Erythroblast (primary cell): ENCODE measurements around the gene TFAP2E.

ENCODE experiments used
- GATA1 ChIP-seq: IDR thresholded peaks from 2 replicates; pipeline ENCODE4 v1.6.1; 2011; ENCODE audit warnings: low read depth, mild to moderate bottlenecking, control low read depth, low read length, moderate library complexity
- POLR2A ChIP-seq: IDR thresholded peaks from 2 replicates; pipeline ENCODE4 v1.6.1; 2011; ENCODE audit warnings: mild to moderate bottlenecking, low read length

- TF ChIP-seq POLR2A (no peak), GATA1 (no peak)
These were observed 40.5 kb upstream of the TFAP2E start for GRCh38 chr1:35532497-35533223.
